ENCODE results near the gene TRIM10.

Gene TRIM10

GRCh38 chr6:30155520-30156261, 5.3 kb downstream of the TRIM10 start:
- no peak for TF ChIP-seq TAF1 (IDR thresholded peaks at IDR 0.05; ENCODE audit: low read depth)
- TF ChIP-seq FOXM1 (IDR thresholded peaks at IDR 0.05; ENCODE audit: borderline replicate concordance, low read depth): no peak
- TF ChIP-seq, protein P1, sequence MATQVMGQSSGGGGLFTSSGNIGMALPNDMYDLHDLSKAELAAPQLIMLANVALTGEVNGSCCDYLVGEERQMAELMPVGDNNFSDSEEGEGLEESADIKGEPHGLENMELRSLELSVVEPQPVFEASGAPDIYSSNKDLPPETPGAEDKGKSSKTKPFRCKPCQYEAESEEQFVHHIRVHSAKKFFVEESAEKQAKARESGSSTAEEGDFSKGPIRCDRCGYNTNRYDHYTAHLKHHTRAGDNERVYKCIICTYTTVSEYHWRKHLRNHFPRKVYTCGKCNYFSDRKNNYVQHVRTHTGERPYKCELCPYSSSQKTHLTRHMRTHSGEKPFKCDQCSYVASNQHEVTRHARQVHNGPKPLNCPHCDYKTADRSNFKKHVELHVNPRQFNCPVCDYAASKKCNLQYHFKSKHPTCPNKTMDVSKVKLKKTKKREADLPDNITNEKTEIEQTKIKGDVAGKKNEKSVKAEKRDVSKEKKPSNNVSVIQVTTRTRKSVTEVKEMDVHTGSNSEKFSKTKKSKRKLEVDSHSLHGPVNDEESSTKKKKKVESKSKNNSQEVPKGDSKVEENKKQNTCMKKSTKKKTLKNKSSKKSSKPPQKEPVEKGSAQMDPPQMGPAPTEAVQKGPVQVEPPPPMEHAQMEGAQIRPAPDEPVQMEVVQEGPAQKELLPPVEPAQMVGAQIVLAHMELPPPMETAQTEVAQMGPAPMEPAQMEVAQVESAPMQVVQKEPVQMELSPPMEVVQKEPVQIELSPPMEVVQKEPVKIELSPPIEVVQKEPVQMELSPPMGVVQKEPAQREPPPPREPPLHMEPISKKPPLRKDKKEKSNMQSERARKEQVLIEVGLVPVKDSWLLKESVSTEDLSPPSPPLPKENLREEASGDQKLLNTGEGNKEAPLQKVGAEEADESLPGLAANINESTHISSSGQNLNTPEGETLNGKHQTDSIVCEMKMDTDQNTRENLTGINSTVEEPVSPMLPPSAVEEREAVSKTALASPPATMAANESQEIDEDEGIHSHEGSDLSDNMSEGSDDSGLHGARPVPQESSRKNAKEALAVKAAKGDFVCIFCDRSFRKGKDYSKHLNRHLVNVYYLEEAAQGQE (IDR thresholded peaks at IDR 0.05; ENCODE audit: low read depth): no peak
- no peak for TF ChIP-seq TCF12 (IDR thresholded peaks at IDR 0.05; ENCODE audit: low read depth)
- no peak for TF ChIP-seq CEBPB (IDR thresholded peaks at IDR 0.05)
- no peak for TF ChIP-seq YY1 (IDR thresholded peaks at IDR 0.05; ENCODE audit: low read depth)
- no peak for TF ChIP-seq NFIC (IDR thresholded peaks at IDR 0.05)
- TF ChIP-seq EGR1 (IDR thresholded peaks at IDR 0.05): no peak
- no peak for TF ChIP-seq CREB1 (IDR thresholded peaks at IDR 0.05; ENCODE audit: low read depth)
- TF ChIP-seq RAD21 (IDR thresholded peaks at IDR 0.05; ENCODE audit: low read depth): no peak
- TF ChIP-seq TEAD4 (IDR thresholded peaks at IDR 0.05): no peak
- TF ChIP-seq USF1 (IDR thresholded peaks at IDR 0.05): no peak

GRCh38 chr6:30154709-30155519, 6.1 kb downstream of the TRIM10 start:
- TF ChIP-seq EP300 (IDR thresholded peaks at IDR 0.05; ENCODE audit: borderline replicate concordance): no peak
- no peak for TF ChIP-seq ZBTB7A (IDR thresholded peaks at IDR 0.05; ENCODE audit: low read depth)
- no peak for TF ChIP-seq USF1 (IDR thresholded peaks at IDR 0.05)
- TF ChIP-seq CEBPB (IDR thresholded peaks at IDR 0.05): no peak
- TF ChIP-seq TEAD4 (IDR thresholded peaks at IDR 0.05): no peak
- TF ChIP-seq, protein P2, sequence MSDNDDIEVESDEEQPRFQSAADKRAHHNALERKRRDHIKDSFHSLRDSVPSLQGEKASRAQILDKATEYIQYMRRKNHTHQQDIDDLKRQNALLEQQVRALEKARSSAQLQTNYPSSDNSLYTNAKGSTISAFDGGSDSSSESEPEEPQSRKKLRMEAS (IDR thresholded peaks at IDR 0.05): no peak
- no peak for TF ChIP-seq YY1 (IDR thresholded peaks at IDR 0.05; ENCODE audit: low read depth)
- TF ChIP-seq RAD21 (IDR thresholded peaks at IDR 0.05; ENCODE audit: low read depth): no peak
- no peak for TF ChIP-seq TCF12 (IDR thresholded peaks at IDR 0.05; ENCODE audit: low read depth)
- TF ChIP-seq TAF1 (IDR thresholded peaks at IDR 0.05; ENCODE audit: low read depth): no peak
- no peak for TF ChIP-seq NFIC (IDR thresholded peaks at IDR 0.05)
- no peak for TF ChIP-seq CREB1 (IDR thresholded peaks at IDR 0.05; ENCODE audit: low read depth)
- no peak for TF ChIP-seq EGR1 (IDR thresholded peaks at IDR 0.05)
- no peak for TF ChIP-seq FOXM1 (IDR thresholded peaks at IDR 0.05; ENCODE audit: borderline replicate concordance, low read depth)

DNA sequence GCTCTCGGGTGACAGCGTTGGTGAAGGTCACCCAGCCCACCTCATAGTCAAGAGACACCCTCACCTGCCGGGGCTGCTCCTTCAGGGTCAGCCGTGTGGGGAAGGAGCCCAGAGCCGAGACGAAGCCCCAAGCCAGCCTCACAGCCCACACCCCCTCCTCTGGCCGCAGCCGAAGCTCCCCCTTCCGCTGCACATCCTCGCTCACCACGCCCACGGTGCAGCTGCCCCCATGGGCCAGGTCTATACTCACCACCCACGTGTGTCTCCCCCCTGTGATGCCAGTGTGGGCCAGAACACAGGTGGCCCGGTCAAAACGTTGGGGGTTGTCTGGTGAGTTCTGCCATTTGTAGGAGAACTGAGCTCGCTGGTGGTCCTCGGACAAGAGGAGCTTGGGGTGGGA, 7.0 kb downstream of the TRIM10 start:
- TF ChIP-seq TAF1 (IDR thresholded peaks at IDR 0.05; ENCODE audit: low read depth) (no peak), YY1 (IDR thresholded peaks at IDR 0.05; ENCODE audit: low read depth) (no peak), USF1 (IDR thresholded peaks at IDR 0.05) (no peak), EGR1 (IDR thresholded peaks at IDR 0.05) (no peak), NFIC (IDR thresholded peaks at IDR 0.05) (no peak), CEBPB (IDR thresholded peaks at IDR 0.05) (no peak), FOXM1 (IDR thresholded peaks at IDR 0.05; ENCODE audit: borderline replicate concordance, low read depth) (no peak)

DNA sequence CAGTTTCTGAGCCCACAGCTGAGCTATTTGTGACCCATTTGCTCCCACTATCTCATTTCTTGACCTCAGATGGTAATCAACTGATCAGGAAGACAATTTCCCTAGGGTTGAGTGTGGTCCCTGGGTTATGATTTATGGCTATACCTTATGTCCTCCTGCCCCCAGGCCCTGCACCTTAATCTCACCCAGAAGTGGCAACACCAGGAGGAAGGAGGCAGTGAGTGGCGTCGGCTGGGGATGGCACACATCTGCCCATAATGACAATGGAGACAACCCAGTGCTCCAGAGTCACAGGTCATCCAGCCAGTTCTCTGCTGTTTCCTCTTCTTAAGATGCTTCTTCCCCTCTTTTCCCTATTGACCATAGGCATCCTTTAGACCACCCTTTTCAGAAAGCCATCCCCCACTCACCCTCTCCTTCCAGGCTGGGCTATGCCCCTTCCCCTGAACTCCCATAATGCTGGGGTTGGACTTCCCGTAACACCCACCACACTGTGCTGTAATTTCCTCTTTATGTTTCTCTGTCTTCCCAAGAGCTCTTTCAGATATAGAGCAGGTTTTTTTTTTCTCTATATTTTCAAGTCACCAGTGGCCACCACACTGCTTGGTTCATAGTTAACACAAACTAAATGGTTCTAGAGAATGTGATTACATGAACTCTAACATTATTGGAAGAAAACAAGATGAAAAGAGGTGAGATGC, 8.0 kb downstream of the TRIM10 start:
- no peak for TF ChIP-seq TCF12 (IDR thresholded peaks at IDR 0.05; ENCODE audit: low read depth)
- TF ChIP-seq, protein P1 (IDR thresholded peaks at IDR 0.05; ENCODE audit: low read depth): no peak
- TF ChIP-seq CREB1 (IDR thresholded peaks at IDR 0.05; ENCODE audit: low read depth): no peak
- no peak for TF ChIP-seq USF1 (IDR thresholded peaks at IDR 0.05)
- no peak for TF ChIP-seq YY1 (IDR thresholded peaks at IDR 0.05; ENCODE audit: low read depth)
- no peak for TF ChIP-seq CEBPB (IDR thresholded peaks at IDR 0.05)
- TF ChIP-seq TEAD4 (IDR thresholded peaks at IDR 0.05): no peak
- TF ChIP-seq, protein P2 (IDR thresholded peaks at IDR 0.05): no peak
- no peak for TF ChIP-seq FOXM1 (IDR thresholded peaks at IDR 0.05; ENCODE audit: borderline replicate concordance, low read depth)
- no peak for TF ChIP-seq NFIC (IDR thresholded peaks at IDR 0.05)
- no peak for TF ChIP-seq RAD21 (IDR thresholded peaks at IDR 0.05; ENCODE audit: low read depth)
- no peak for TF ChIP-seq EGR1 (IDR thresholded peaks at IDR 0.05)
- TF ChIP-seq ZBTB7A (IDR thresholded peaks at IDR 0.05; ENCODE audit: low read depth): no peak
- TF ChIP-seq TAF1 (IDR thresholded peaks at IDR 0.05; ENCODE audit: low read depth): no peak
- TF ChIP-seq EP300 (IDR thresholded peaks at IDR 0.05; ENCODE audit: borderline replicate concordance): no peak

Measured in Ishikawa (cell line).